Activated CD4-positive, CD25-positive, alpha-beta regulatory T cell treated with anti-CD3 and anti-CD28 coated beads, Interleukin-2, amount 50 U/mL, for 72 hours (primary cell): ENCODE data around the gene LIMA1.

Experiments
- DNase-seq: peaks from one replicate; pipeline ENCODE4 v3.0.0; 2021

LIMA1 gene

GRCh38 chr12:50214018-50214417, 69.3 kb downstream of the LIMA1 start:
- no peak for DNase-seq

GRCh38 chr12:50213439-50213838, 69.9 kb downstream of the LIMA1 start:
- no peak for DNase-seq

DNA sequence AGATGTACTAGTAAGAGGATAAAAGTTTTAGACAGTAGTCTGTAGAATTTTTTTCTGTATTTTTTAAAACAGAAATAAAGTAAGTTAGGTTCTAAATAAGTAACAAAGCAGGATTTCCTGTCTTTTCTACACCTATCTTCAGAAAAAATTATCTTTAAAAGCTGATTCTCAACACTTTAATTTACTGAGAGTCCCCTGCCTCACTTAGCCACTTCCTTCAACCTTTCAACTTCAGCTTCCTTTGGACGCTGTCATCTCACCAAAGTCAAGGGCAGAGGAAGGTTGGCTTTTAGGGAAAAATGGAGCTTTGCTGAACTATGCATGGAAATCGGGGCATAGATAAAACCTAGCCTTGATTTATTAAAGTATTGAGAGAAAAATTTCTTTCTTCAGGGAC, 71.3 kb downstream of the LIMA1 start:
- no peak for DNase-seq

- DNase-seq, result no peak
Observed at GRCh38 chr12:50211392-50212070, 71.8 kb downstream of the LIMA1 start.

- no peak for DNase-seq
Observed at GRCh38 chr12:50207424-50207823, 75.9 kb downstream of the LIMA1 start.

DNA sequence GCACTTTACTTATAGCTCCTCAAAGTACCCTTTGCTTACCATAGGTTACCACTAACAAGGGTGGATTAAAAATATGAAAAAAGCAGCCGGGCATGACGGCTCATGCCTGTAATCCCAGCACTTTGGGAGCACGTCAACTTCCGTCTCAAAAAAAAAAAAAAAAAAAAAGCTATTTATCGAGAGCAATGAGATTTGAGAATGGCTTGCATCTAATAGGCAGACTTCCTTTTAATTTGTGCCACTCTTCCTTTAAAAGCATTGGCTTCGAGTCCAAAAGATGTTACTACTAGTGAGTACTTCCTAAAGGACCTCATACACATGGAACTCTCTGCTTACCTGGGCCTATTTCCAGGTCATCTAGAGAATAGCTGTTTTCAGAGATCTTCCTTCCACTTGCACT, 77.7 kb downstream of the LIMA1 start:
- DNase-seq, result no peak

GRCh38 chr12:50203691-50204090, 79.6 kb downstream of the LIMA1 start:
- DNase-seq, result no peak

GRCh38 chr12:50201987-50202521, 81.3 kb downstream of the LIMA1 start:
- DNase-seq, result no peak

- DNase-seq, result no peak
Observed at GRCh38 chr12:50200552-50201273, 82.6 kb downstream of the LIMA1 start.

DNA sequence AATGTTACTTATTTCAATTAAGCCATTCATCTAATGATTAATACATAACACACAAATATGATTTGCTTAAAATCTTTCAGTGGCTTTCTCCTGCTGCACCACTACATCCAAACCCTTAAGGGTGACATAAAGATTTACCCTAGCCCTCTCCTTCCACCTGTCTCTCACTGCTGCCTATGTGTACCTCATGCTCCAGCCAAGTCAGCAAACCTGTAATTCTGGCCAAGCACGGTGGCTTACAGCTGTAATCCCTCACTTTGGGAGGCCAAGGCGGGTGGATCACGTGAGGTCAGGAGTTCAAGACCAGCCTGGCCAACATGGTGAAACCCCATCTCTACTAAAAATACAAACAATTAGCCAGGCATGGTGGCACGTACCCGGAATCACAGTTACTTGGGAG, 84.5 kb downstream of the LIMA1 start:
- DNase-seq, result no peak

DNA sequence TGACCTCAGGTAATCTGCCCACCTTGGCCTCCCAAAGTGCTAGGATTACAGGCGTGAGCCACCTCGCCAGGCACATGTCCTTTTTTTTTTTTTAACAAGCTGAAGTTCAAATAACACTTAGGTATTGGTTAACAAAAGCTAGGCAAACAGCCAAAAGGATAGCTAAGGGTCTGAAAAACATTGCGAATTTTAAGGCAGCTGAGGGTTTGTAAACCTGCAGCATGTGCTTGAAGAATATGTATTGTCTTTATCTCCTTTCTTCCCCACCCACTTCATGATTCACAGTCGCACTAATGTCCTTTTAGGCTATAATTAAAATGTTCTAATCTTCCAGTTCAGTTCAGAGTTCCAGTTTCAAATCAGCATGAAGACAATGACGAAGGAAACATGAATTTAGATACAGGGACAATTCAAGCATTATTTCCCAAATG, 86.0 kb downstream of the LIMA1 start:
- no peak for DNase-seq

GRCh38 chr12:50196537-50196936, 86.8 kb downstream of the LIMA1 start:
- DNase-seq, result no peak

DNA sequence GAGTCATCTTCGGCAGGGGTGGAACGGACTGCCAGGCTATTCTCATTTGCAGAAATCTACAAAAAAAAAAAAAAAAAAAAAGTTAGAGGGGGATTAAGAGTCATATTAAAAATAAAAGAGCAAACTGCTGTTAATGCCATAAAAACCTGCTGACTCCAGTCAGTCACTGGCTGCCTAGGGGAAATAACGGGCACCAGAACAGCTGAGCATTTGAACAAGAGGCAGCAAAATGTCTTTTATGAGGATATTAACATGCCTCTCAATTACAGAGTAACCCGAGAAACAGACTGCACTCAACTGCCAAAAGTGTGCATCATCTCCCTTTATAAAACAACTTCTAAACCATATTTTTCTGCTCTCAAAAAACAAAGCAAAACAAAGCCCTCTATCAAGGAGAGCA, 87.5 kb downstream of the LIMA1 start:
- no peak for DNase-seq

DNA sequence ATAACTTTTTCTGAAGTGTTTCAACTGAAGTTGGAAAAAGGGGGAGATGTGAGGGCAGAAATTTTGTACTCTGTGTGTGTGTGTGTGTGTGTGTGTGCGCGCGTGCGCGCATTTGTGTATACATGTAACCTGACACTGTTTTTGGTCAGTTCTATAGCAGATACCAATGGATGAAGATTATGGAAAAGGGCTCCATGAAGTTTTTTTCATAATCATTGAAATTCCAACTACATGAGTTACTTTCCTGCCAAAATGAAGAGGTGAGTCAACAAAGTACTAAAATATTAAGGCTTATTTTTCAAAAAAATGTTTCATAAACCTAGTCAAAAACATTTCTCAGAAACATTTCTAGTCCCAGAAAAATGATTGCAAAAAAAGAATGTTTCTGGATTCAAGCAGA, 90.4 kb downstream of the LIMA1 start:
- DNase-seq, result no peak

DNA sequence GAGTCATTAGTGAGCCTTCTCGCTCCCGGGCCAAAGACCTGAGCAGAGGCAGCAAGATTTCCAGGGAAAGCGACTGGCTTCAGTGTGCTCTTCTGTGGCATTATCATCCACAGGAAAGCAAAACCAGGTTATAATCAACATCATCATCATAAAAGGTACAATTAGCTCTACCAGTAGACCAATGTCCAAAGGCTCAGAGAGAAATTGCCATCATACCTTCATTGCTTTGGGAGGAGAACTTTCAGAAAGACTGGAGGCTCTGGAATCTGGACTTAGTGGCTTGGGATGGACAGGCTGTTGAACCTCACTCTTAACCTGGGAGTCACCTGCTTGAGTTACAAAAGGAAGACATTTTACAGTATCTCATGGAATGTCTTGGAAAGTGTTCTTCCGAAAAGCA, 91.1 kb downstream of the LIMA1 start:
- DNase-seq, result no peak

GRCh38 chr12:50190859-50191258, 92.5 kb downstream of the LIMA1 start:
- no peak for DNase-seq

DNA sequence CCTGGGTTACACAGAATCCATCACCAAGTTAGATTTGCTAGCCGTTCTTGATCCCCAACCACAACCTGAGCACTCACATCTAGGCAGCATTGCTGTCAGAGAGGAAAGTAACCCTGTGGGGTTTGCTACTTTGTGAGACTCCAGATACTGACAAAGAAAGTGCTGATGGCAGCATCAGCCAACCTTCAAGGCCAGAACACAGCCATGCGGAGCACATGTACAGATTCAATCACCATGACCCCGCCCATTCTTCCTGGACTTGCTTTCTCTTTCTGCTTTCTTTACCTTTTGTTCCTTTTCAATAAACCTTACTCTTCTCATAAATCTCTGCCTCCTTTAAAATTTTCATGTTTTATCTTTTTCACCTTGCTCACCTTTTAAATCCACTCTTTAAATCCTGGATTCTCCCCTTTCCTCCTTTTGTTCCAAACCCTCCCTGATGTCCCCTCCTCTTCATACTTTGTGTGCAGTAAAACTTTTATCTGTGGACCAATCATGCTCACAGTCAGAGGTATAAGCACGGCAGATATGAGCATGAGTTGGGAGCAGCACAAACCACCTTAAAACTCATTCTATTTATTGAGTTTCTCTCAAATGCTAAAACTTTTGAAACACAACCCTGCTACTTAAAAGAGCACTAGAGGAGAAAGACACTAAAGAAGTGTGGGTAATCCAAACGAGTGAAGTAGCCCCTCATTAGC, 94.3 kb downstream of the LIMA1 start:
- DNase-seq, result no peak

DNA sequence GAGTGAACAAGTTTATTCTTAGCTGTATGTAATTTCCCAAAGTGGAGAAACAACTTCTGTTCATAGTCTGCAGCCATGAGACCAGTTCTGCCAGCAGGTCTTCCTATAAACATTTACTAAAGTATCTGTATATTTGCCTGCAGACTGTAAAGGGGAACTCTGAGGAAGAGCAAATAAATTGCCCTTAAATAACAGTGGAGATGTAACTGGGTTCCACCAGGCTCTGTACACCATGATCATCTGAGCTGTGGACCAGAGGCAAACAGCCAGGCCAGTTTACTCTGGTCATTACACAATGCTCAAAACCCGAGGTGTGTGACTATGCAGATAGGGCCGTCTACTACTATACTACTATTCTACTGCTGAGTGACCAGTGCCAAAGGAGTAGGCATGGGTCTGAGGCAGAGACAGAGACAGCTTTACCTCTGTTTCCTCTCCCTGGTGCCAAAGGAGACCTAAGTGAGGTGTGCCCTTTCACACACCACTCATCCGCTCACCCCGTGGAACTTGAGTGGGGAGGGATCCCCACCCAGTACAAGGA, 95.0 kb downstream of the LIMA1 start:
- no peak for DNase-seq

- no peak for DNase-seq
Observed at GRCh38 chr12:50187084-50187900, 96.0 kb downstream of the LIMA1 start.

- no peak for DNase-seq
Observed at GRCh38 chr12:50186681-50187080, 96.6 kb downstream of the LIMA1 start.

GRCh38 chr12:50185970-50186663, 97.2 kb downstream of the LIMA1 start:
- DNase-seq, result no peak

GRCh38 chr12:50185301-50185895, 97.9 kb downstream of the LIMA1 start:
- DNase-seq, result no peak
